ENCODE results near the gene ERLIN1. TPM values are rescaled to one million over a fixed set of nuclear protein-coding genes. Genes with fewer than 3 reads are reported as not detected.

Gene ERLIN1
- total RNA-seq, 1 experiment from 2014 or later, result 23.5 TPM

- no peak for ATAC-seq
- Mint-ChIP-seq H3K27me3 (ENCODE audit: low read depth) (peaks cover 8% of the 10 kb centered on the region), H3K4me1 (no peaks in the 10 kb centered on the region), H3K4me3 (no peak overlapping the region), H3K36me3 (peaks cover 17% of the 10 kb centered on the region), H3K27ac (no peak overlapping the region), H3K9me3 (peaks cover 34% of the 10 kb centered on the region)
- POLR2A ChIA-PET, result no interaction called here
- no peak for DNase-seq (ENCODE audit: low spot score)
- TF ChIP-seq SMAD4 (CRISPR knock-in tag; IDR thresholded peaks at IDR 0.05) (no peak), AR (CRISPR knock-in tag; IDR thresholded peaks at IDR 0.05) (no peak), MLX (CRISPR knock-in tag; IDR thresholded peaks at IDR 0.05) (no peak), CBFB (CRISPR knock-in tag; IDR thresholded peaks at IDR 0.05; ENCODE audit: low read depth) (no peak), ARID4B (CRISPR knock-in tag; IDR thresholded peaks at IDR 0.05; ENCODE audit: borderline replicate concordance) (no peak), ELF4 (CRISPR knock-in tag; IDR thresholded peaks at IDR 0.05; ENCODE audit: low read depth) (no peak)
- CTCF ChIA-PET, result interaction anchor here (0.8 kb wide), 1 partner anchor 286 kb away, joined by 3 read pairs; no protein-coding TSS in a partner anchor
Measured at GRCh38 chr10:100132427-100132826, 53.4 kb downstream of the ERLIN1 start.

GRCh38 chr10:100131571-100131970 lies 54.3 kb downstream of the ERLIN1 start:
- no peak for TF ChIP-seq SMAD4 (CRISPR knock-in tag; IDR thresholded peaks at IDR 0.05)
- TF ChIP-seq HMGA2 (CRISPR knock-in tag; IDR thresholded peaks at IDR 0.05), result peak; percentile 87; the same call in 1 of the 2 replicates
- no peak for TF ChIP-seq IRF1 (CRISPR knock-in tag; IDR thresholded peaks at IDR 0.05)
- TF ChIP-seq ZNF425 (CRISPR knock-in tag; conservative IDR thresholded peaks at IDR 0.05), result no peak
- TF ChIP-seq ERG (CRISPR knock-in tag; IDR thresholded peaks at IDR 0.05), result no peak
- TF ChIP-seq HMGXB4 (CRISPR knock-in tag; IDR thresholded peaks at IDR 0.05), result no peak
- TF ChIP-seq EMX1 (CRISPR knock-in tag; IDR thresholded peaks at IDR 0.05), result no peak
- TF ChIP-seq ESRRA (CRISPR knock-in tag; IDR thresholded peaks at IDR 0.05; ENCODE audit: borderline replicate concordance), result no peak
- TF ChIP-seq ATF2 (CRISPR knock-in tag; IDR thresholded peaks at IDR 0.05; ENCODE audit: borderline replicate concordance, low read depth), result no peak
- no peak for ATAC-seq
- H3K36me3 Mint-ChIP-seq, result peaks cover 17% of the 10 kb centered on the region
- DNase-seq (ENCODE audit: low spot score), result no peak
- H3K9me3 Mint-ChIP-seq, result peaks cover 32% of the 10 kb centered on the region
- H3K4me3 Mint-ChIP-seq, result no peak overlapping the region
- ChIA-PET CTCF (interaction anchor here (0.5 to 0.8 kb wide), 2 partner anchors 172 to 286 kb away, joined by 3 to 6 read pairs; no protein-coding TSS in a partner anchor), POLR2A (no interaction called here)
- H3K4me1 Mint-ChIP-seq, result no peaks in the 10 kb centered on the region
- no peak overlapping the region for H3K27ac Mint-ChIP-seq
- peaks cover 8% of the 10 kb centered on the region for H3K27me3 Mint-ChIP-seq (ENCODE audit: low read depth)

Data from WTC11 (cell line).